ENCODE results near the gene MYZAP.

GRCh38 chr15:57594479-57594878 lies 2.8 kb downstream of the MYZAP start:
- TF ChIP-seq CTCF (IDR thresholded peaks at IDR 0.05) (no peak), POLR2AphosphoS5 (IDR thresholded peaks at IDR 0.05) (no peak), POLR2A (IDR thresholded peaks at IDR 0.05) (no peak)
